Esophagus muscularis mucosa (tissue), 4 donors: ENCODE measurements around the gene MAP3K20. TPM values are rescaled to one million over a fixed set of nuclear protein-coding genes. Genes with fewer than 3 reads are reported as not detected.
A peak's percentile ranks its signal among the peaks of the same experiment; 100 is the strongest.
"Not testable (repeated sequence)": the region's sequence is repeated elsewhere in the genome, so short reads cannot be mapped to it uniquely, and the experiment has no call there.

Experiments used
- DNase-seq: peaks from one replicate; pipeline ENCODE4 v3.0.0-alpha.2; 2017; ENCODE audit errors: extremely low spot score
- H3K27ac ChIP-seq, 4 donors: fragments of 200-600 bp; sonication (generic); replicated peaks in 1 of 4; 1 replicate in 3 of 4; 2 replicates in 1 of 4; pipeline ENCODE4 v1.5.1; 2016 to 2019; ENCODE audit warnings: mild to moderate bottlenecking in 1 of 4
- H3K27me3 ChIP-seq, 4 donors: fragments of 200-600 bp; sonication (generic); one replicate each; pipeline versions ENCODE4 v1.5.1 to v1.6.0; 2016 to 2019
- H3K36me3 ChIP-seq, 4 donors: fragments of 200-600 bp; sonication (generic); one replicate each; pipeline ENCODE4 v1.5.1; 2016 to 2019
- H3K4me1 ChIP-seq, 4 donors: fragments of 200-600 bp; sonication (generic); one replicate each; pipeline ENCODE4 v1.5.1; 2016 to 2019
- H3K4me3 ChIP-seq, 4 donors: fragments of 200-600 bp; sonication (generic); 1 replicate in 2 of 4; 2 replicates in 2 of 4; pipeline ENCODE4 v1.5.1; 2016 to 2019; ENCODE audit warnings: mild to moderate bottlenecking in 4 of 4, moderate library complexity in 1 of 4
- H3K9me3 ChIP-seq, 4 donors: fragments of 200-600 bp; sonication (generic); 1 replicate in 3 of 4; 2 replicates in 1 of 4; pipeline ENCODE4 v1.5.1; 2016 to 2019
- EP300 ChIP-seq: sonication (generic); formaldehyde crosslinking; IDR thresholded peaks from one replicate; pipeline ENCODE4 v1.6.1; 2017; ENCODE audit warnings: antibody characterized with exemption
- POLR2A ChIP-seq: fragments of 450-650 bp; IDR thresholded peaks from one replicate; pipeline ENCODE4 v1.6.1; 2017; ENCODE audit warnings: antibody characterized with exemption, moderate library complexity, mild to moderate bottlenecking, low read depth
- POLR2AphosphoS5 ChIP-seq, 2 donors: sonication (generic); formaldehyde crosslinking; IDR thresholded peaks; one replicate each; pipeline ENCODE4 v1.6.1; 2017; ENCODE audit warnings: antibody characterized with exemption in 2 of 2
- WGBS: methylation state at CpG from one replicate; pipeline ENCODE4 v1.1.5; 2018; 5-methylcytosine and 5-hydroxymethylcytosine counted together
- intact Hi-C: fragments of 100-400 bp; cut with DNase I; formaldehyde crosslinking; loops from one replicate; pipeline ENCODE4 v1.15.1; 2023
- total RNA-seq, 4 donors: library from RNA; depleted of rRNA; stranded (reverse); fragments of >200 nt; gene quantifications; one replicate each; pipeline versions ENCODE4 v1.1.0 to v1.2.1, GENCODE V29; 2016
- TF ChIP-seq, protein P1 (sequence below), 3 experiments: fragments of 200-600 bp in 2 of 3; fragments of 450-650 bp in 1 of 3; sonication (generic) in 2 of 3; IDR thresholded peaks; one replicate each; pipeline ENCODE4 v1.5.1; 2017 to 2019; ENCODE audit warnings: antibody characterized with exemption in 3 of 3, mild to moderate bottlenecking in 2 of 3, moderate library complexity in 1 of 3

Gene MAP3K20
- total RNA-seq, 4 donors from 2014 or later, result 238 to 335 (median 267) TPM

DNA sequence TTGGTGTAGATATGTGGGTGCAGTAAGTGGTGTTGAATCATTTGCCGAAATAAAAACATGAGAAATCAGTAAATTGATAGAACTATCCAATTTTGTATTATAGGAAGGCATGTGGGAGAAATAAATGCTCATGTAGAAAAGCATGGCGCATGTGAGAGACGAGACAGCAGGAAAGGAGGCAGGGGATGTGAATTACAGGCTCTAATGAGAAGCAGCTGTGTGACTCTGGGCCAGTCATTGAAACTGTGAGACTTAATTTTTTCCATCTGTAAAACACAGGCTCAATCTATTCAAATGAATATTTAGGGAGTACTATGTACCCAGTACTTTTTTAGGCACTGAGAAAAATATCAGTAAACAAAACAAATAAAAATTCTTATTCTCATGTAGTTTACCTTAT, 42.6 kb upstream of the MAP3K20 start:
- peak; percentile 45 for DNase-seq
- H3K27me3 ChIP-seq, result no peaks in the 10 kb centered on the region
- no peak overlapping the region for H3K27ac ChIP-seq
- no peaks in the 10 kb centered on the region for H3K9me3 ChIP-seq
- WGBS, result 91% methylated on average over 3 of the region's 3 CpGs
- TF ChIP-seq POLR2A, result no peak
- TF ChIP-seq, protein P1, sequence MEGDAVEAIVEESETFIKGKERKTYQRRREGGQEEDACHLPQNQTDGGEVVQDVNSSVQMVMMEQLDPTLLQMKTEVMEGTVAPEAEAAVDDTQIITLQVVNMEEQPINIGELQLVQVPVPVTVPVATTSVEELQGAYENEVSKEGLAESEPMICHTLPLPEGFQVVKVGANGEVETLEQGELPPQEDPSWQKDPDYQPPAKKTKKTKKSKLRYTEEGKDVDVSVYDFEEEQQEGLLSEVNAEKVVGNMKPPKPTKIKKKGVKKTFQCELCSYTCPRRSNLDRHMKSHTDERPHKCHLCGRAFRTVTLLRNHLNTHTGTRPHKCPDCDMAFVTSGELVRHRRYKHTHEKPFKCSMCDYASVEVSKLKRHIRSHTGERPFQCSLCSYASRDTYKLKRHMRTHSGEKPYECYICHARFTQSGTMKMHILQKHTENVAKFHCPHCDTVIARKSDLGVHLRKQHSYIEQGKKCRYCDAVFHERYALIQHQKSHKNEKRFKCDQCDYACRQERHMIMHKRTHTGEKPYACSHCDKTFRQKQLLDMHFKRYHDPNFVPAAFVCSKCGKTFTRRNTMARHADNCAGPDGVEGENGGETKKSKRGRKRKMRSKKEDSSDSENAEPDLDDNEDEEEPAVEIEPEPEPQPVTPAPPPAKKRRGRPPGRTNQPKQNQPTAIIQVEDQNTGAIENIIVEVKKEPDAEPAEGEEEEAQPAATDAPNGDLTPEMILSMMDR (IDR thresholded peaks at IDR 0.05), result no peak
- no peak for TF ChIP-seq EP300
- TF ChIP-seq POLR2AphosphoS5 (IDR thresholded peaks at IDR 0.05), result no peak
- H3K36me3 ChIP-seq, result no peaks in the 10 kb centered on the region
- peaks cover 11 to 20% (median 16%) of the 10 kb centered on the region in 4 donors for H3K4me1 ChIP-seq
- intact Hi-C loops, result no loop called here
- H3K4me3 ChIP-seq, result no peak overlapping the region

DNA sequence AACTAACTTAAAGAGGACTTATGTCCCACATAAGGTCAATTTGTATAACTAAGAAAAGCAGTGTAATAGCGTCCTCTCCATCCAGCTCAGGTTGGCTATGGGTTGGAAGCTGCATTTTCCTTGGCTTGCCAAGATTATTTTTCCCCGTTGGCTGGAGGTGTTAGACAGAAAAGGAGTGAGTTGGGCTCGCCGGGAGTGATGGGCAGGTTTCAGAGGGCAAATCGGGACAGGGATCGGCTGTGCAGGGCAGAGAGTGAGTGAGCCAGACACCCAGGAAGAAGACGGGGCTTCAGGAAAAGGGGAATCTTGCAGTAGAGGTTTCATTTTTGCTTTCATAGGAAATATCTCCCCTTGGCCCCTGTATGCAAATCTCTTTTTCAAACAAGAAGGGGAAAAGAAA, 41.5 kb upstream of the MAP3K20 start:
- no peaks in the 10 kb centered on the region for H3K36me3 ChIP-seq
- no peaks in the 10 kb centered on the region for H3K27me3 ChIP-seq
- peaks cover under 1 to 13% (median 8%) of the 10 kb centered on the region in 4 donors for H3K4me1 ChIP-seq
- peak; percentile 90 for DNase-seq
- intact Hi-C loops, result no loop called here
- no peak overlapping the region for H3K4me3 ChIP-seq
- TF ChIP-seq, protein P1 (IDR thresholded peaks at IDR 0.05), result no peak
- no peak for TF ChIP-seq POLR2A
- TF ChIP-seq POLR2AphosphoS5 (IDR thresholded peaks at IDR 0.05), result no peak
- no peak for TF ChIP-seq EP300
- H3K9me3 ChIP-seq, result no peaks in the 10 kb centered on the region
- no peak overlapping the region for H3K27ac ChIP-seq
- WGBS, result 68% methylated on average over 7 of the region's 7 CpGs

DNA sequence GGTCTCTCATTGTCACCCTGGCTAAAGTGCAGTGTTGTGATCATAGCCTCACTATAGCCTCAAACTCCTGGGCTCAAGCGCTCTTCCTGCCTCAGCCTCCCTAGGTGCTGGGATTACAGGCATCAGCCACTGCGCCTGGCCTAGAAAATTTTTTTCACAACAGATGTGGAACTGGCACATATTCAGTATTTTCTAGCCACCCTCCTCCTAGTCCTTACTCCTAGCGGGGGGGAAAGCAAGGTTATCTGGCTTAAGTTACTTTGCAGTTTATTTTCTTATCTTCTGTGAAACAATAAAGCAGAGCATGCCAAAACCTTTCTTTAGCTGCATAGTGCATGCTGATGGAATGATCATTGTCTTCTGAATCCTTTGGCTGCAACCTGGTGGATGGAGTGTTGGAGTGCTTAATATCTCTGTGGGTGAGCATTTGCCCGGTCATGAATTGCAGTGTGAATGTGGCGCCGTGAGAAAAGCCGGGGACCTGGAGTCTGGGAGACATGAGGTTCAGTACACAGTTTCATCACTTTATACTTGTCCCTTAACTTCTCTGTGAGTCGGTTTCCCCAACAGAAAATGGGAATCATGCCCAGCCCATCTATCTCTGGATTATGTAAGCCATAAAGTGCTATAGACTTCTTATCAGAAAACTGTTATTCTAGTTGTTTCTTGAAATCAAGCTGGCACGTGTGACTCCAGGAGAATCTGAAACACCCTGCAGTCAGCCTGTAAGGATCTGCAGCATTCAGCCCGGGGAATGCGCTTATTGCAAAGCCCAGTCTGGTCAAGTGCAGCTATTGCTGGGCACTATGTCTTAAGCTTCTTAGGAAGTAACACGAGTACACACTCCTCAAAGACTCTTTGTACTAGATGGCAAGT, 38.2 kb upstream of the MAP3K20 start:
- H3K27ac ChIP-seq, result no peak overlapping the region
- intact Hi-C loops, result no loop called here
- no peak overlapping the region for H3K4me3 ChIP-seq

DNA sequence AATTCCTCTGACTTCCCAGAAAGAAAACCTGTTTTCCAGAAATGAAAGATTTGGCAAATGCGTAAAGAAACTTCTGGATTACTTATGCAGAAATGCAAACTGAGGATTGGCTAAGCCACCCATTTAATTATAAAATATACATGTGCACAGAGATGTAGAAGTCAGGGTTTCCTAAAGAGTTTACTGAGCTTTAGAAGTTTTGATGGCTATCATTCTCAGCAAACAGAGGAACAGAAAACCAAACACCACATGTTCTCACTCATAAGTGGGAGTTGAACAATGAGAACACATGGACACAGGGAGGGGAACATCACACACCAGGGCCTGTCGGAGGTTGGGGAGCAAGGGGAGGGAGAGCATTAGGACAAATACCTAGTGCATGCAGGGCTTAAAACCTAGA, 37.4 kb upstream of the MAP3K20 start:
- H3K27me3 ChIP-seq, H3K4me3 ChIP-seq, intact Hi-C loops, H3K27ac ChIP-seq, H3K9me3 ChIP-seq, DNase-seq, H3K36me3 ChIP-seq: not testable (repeated sequence)
- H3K4me1 ChIP-seq, result peaks cover 0 to 13% (median 7%) of the 10 kb centered on the region in 4 donors
- WGBS, result 86% methylated on average over 2 of the region's 2 CpGs

More for the DNA sequence above, 38.2 kb upstream of the MAP3K20 start:
- H3K27me3 ChIP-seq, result no peaks in the 10 kb centered on the region
- no peaks in the 10 kb centered on the region for H3K9me3 ChIP-seq
- TF ChIP-seq, protein P1 (IDR thresholded peaks at IDR 0.05), result no peak
- no peak for TF ChIP-seq EP300
- TF ChIP-seq POLR2A, result no peak
- TF ChIP-seq POLR2AphosphoS5 (IDR thresholded peaks at IDR 0.05), result no peak
- H3K36me3 ChIP-seq, result no peaks in the 10 kb centered on the region
- peak; percentile 77 for DNase-seq
- peaks cover 0 to 13% (median 7%) of the 10 kb centered on the region in 4 donors for H3K4me1 ChIP-seq
- 64% methylated on average over 12 of the region's 12 CpGs for WGBS

DNA sequence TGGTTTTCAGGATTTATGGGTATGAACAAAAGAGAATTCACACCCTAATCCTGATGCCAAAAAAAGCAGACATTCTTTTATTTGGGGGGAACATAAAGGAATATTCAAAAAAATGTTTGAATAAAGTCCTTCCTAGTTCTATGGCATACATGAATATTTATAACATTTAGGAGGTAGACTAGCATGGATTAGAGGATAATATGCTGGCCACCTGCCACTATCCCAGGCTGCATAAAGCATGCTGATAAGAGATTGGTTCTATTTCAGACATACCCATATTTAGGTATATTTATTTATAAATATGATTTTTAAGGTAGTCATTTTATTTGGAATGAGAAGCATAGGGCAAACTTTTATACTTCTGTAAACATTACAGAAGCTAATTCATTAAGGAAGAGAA, 34.9 kb upstream of the MAP3K20 start:
- H3K27me3 ChIP-seq, result no peaks in the 10 kb centered on the region
- no peaks in the 10 kb centered on the region for H3K9me3 ChIP-seq
- H3K36me3 ChIP-seq, result no peaks in the 10 kb centered on the region
- peaks cover 9 to 25% (median 15%) of the 10 kb centered on the region in 4 donors for H3K4me1 ChIP-seq
- no peak overlapping the region for H3K4me3 ChIP-seq
- no peak for DNase-seq
- intact Hi-C loops, result no loop called here
- H3K27ac ChIP-seq, result no peak overlapping the region
- TF ChIP-seq EP300 (no peak), POLR2AphosphoS5 (IDR thresholded peaks at IDR 0.05) (no peak), POLR2A (no peak)
- TF ChIP-seq, protein P1 (IDR thresholded peaks at IDR 0.05), result no peak
